Tongue (tissue), 2 donors: ENCODE data around the gene EXD3. TPM values are rescaled to one million over a fixed set of nuclear protein-coding genes. Genes with fewer than 3 reads are reported as not detected.
A peak's percentile ranks its signal among the peaks of the same experiment; 100 is the strongest.

Source experiments
- DNase-seq: peaks from one replicate; pipeline ENCODE4 v3.0.0-alpha.2; 2015
- total RNA-seq: library from RNA; depleted of rRNA; stranded (reverse); fragments of >200 nt; gene quantifications from one replicate; pipeline ENCODE4 v1.2.3, GENCODE V29; 2014

The EXD3 gene
- total RNA-seq, 1 donor from 2014 or later = 19.9 TPM

DNA sequence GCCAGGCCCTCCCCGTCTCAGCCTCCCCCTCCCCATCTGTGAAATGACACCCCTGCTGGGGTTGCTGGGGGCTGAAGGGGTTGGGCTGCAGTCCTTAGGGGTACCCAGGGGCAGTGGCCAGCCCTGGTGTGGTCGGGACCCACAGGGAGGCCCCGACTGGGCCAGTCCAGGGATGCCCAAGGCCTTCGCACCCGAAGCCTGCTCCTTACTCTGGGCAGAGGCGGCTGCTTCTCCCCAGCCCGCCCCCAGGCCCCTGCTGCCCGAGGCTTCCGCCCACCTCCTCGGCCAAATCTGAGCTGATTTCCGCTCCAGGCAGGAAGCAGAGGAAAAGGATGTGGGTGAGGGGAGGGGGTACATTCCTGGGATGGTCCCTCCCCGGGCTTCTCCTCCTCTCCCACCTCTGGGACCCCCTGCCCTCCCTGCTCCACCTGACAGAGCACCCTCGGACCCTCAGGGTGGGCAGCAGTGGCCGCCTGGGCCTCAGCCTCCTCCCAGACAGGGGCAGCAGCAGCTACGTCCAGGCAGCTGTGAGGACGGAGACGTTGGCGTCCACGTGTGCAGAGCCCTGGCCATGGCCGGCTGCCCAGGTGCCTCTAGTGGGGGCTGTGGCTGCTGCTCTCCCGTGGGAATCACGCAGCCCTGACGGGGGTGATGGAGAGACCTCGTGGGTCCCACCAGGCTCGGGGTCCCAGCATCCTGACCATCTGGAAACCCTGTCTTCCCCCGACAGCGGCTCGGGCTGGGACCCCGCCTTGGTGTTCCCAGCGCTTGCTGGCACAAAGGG lies 116.7 kb downstream of the EXD3 start:
- peak; percentile 26 for DNase-seq

- DNase-seq = no peak
These were observed 117.2 kb downstream of the EXD3 start for GRCh38 chr9:137305798-137306065.

GRCh38 chr9:137305060-137305797 lies 117.7 kb downstream of the EXD3 start:
- peak; percentile 78 for DNase-seq

GRCh38 chr9:137304383-137305059 lies 118.4 kb downstream of the EXD3 start:
- peak; percentile 36 for DNase-seq

GRCh38 chr9:137303893-137304382 lies 119.0 kb downstream of the EXD3 start:
- no peak for DNase-seq

GRCh38 chr9:137303151-137303892 lies 119.6 kb downstream of the EXD3 start:
- peak; percentile 55 for DNase-seq

GRCh38 chr9:137302449-137303150 lies 120.4 kb downstream of the EXD3 start:
- DNase-seq = no peak

DNA sequence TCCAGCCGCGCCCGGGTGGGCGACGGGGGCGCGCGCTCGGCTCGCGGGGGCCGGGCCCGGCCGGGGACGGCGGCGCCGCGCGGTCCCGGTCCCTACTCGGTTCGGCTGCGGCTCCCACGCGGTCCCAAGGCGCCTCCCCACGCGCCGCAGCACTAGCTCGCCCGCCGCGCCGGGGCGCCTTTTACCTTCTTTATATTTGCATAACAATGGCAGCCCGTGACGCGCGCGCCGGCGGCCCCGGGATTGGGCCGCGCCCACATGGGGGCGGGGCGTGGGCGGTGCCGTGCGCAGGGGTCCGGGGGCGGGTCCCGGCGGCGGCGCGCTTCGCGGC lies 120.9 kb downstream of the EXD3 start, which contains the start of gene NRARP:
NRARP (minus strand) TSS at position 154 of the 331 bp plus-strand sequence. CDS start 343 bp downstream, outside the sequence.
- peak; percentile 93 for DNase-seq

DNA sequence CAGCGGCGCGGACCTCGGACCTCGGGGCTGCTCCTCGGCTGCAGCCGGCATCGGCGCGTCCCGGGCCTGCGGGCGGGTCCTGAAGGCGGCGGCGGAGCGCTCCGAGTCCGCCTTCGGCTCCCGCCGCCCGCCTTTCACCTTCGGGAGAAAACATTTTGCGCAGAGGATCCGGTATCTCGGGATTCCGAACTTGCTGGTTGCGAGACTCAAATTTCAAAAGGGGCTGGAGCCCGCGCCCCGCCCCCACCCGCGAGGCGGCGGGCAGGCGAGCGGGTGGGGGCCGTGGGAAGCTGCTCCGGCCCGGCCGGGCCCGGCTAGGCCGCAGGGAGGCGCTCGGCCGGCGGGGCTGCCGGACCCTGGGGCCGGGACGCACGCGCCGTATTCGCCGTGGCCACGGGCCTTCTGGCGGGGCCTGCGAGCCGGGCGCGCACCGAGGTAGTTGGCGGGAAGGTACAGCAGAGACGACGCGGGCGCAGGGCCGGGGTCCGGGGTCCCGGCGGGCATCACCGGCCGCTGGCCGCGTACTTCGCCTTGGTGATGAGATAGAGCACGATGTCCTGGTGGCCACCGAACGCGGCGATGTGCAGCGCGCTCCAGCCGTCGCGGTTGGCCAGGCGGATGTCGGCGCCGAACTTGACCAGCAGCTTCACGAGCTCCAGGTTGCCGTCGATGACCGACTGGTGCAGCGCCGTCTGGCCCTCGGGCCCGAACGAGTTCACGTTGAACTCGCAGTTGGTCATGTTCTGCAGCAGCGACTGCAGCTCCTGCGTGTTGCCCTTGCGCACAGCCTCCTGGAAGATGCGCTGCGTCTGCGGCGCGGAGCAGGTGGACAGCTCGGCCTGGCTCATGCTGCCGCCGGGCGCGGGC lies 121.6 kb downstream of the EXD3 start:
- DNase-seq = peak; percentile 63

GRCh38 chr9:137300567-137301080 lies 122.3 kb downstream of the EXD3 start:
- DNase-seq = peak; percentile 50

GRCh38 chr9:137299938-137300337 lies 123.0 kb downstream of the EXD3 start:
- DNase-seq = no peak

- no peak for DNase-seq
These were observed 123.8 kb downstream of the EXD3 start for GRCh38 chr9:137299203-137299565.

DNA sequence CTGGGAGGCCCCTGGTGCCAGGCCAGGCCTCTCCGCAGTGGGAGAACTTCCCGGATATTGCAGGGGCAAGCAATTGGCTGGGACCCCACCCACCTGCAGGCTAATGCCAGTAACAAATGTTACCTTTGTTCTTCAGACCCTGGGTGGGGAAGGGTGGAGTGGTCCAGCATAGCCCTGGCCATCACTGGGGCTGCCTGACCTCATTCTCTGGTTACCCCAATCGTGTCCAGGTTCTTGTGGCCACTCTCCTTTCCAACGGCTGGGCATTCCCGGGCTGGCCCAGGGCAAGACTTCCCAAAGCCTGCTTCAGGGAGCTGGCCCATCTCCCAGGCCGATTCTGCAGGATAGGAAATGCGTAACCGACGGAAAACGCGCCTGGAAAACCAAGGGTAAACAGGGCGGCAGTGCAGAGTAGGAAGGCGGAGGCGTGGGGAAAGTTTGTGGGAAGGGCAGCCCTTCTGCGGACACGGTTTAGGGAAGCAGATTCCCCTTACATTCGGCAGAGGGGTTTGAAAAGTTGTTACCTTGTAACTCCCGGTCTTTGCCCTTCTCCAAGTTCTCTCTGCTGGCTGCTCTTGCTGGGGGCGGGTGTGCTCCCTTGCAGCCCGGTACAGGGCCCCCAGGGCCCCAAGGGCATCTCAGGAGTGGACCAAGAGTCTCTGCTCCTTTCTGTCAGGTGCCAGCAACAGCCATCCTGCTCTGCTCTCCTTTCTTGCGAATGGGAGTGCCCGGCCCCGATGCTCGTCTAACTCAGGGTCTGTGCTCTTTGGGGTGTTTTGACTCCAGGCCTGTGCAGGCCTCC lies 124.4 kb downstream of the EXD3 start:
- DNase-seq = no peak

- no peak for DNase-seq
These were observed 125.0 kb downstream of the EXD3 start for GRCh38 chr9:137297966-137298365.

DNA sequence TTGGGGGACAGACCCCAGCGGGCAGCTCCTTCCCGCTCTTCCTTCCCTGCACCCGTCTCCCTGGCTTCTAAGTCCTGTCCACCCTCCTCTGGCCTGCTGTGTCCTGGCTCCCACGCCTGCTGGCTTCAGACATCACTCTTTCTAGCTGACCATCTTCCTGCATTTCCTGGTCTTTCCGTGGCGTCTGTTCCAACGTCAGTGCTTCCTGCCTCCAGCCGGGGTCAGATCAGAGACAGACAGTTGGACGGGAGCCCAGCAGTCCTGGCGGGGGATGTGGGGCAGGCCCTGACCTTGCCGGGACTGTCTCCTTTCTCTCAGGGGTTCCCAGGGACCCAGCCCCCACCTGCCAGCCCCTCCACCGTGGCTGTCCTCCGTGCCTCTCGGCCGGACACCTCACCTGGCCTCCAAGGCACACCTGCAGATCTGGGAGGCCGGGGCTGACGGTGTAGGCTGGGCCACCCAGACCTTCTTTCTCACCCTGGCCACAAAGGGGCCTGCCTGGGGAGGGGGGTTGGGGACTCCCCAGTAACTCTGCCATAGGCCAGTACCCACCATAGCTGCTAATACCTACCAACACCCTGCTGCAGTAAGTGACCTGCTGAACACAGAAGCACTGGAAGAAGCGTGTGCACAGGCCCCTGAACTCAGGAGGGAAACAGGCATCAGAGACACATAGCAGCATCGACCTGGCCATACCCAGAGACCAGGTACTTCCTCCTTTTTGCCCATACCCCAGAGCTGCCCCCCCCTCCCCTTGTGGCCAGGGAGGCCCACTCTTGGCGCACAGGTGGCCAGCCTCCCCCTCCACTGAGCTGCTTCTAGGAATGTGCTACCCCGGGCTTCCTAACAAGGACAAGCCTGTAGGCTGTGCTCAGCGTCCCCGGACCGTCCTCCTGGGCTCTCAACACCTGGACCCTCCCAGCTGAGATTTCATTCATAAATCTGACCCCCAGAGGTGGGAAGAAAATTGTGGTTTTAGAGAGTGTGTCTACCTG lies 126.0 kb downstream of the EXD3 start:
- peak; percentile 37 for DNase-seq

GRCh38 chr9:137295849-137296669 lies 126.9 kb downstream of the EXD3 start:
- no peak for DNase-seq

GRCh38 chr9:137295238-137295811 lies 127.6 kb downstream of the EXD3 start:
- DNase-seq = peak; percentile 41
